HCT116 (cell line): ENCODE results near the gene ICA1. TPM values are rescaled to one million over a fixed set of nuclear protein-coding genes. Genes with fewer than 3 reads are reported as not detected.

Experiments
- ATAC-seq: fragments of 200-7000 bp; cut with Tn5 transposase; 2 replicates; pipeline ENCODE4 v1.9.1; 2020; ENCODE audit warnings: mild to moderate bottlenecking, moderate library complexity
- BruUV-seq: library from RNA; stranded (reverse); fragments of 400-500 nt; replicated peaks from 2 replicates; lab custom pipeline; 2021; lab: Mats Ljungman, UMichigan
- CTCF ChIA-PET: fragments of 300-600 bp; sonication (Branson Sonifier 250); formaldehyde crosslinking; loops from one replicate; lab custom pipeline; 2021; ENCODE audit warnings: antibody characterized with exemption; lab: Charles Lee
- POLR2A ChIA-PET: fragments of 300-600, 350-600 bp; sonication (Branson Sonifier 250); formaldehyde crosslinking; loops from one replicate; lab custom pipeline; 2021; ENCODE audit warnings: antibody characterized with exemption; lab: Charles Lee
- RAD21 ChIA-PET, 2 experiments: fragments of 300-600 bp; sonication (Branson Sonifier 250); formaldehyde crosslinking; loops; one replicate each; lab custom pipeline; 2023; ENCODE audit warnings: low total read pairs in 2 of 2; ENCODE audit not compliant: uncharacterized antibody in 2 of 2, unreplicated experiment in 2 of 2, low non-redundant PET in 1 of 2; lab: Charles Lee
- DNase-seq: peaks from one replicate; pipeline ENCODE4 v3.0.0-alpha.2; 2010; ENCODE audit warnings: low read depth, low spot score
- H2AFZ ChIP-seq: fragments of 200-600 bp; shearing (Covaris generic), sonication (generic); 2 replicates; pipeline ENCODE4 v1.6.1; 2017; ENCODE audit warnings: low read depth, mixed run types, mixed read lengths, antibody characterized with exemption, low read length; ENCODE audit not compliant: poor library complexity, severe bottlenecking
- H3K27ac ChIP-seq: 2 replicates; pipeline ENCODE4 v1.5.1; 2012; ENCODE audit warnings: low read depth, low read length
- H3K27me3 ChIP-seq: fragments of 200-600 bp; sonication (generic); 2 replicates; pipeline ENCODE4 v1.6.1; 2016; ENCODE audit warnings: mixed run types, low read length, mixed read lengths; ENCODE audit not compliant: insufficient read depth
- H3K36me3 ChIP-seq, 2 experiments: fragments of 200-500 bp in 1 of 2; fragments of 200-600 bp in 1 of 2; sonication (Bioruptor generic) in 1 of 2; sonication (generic) in 1 of 2; 2 replicates each; pipeline versions ENCODE4 v1.5.1 to v1.6.1; 2014 to 2016; ENCODE audit warnings: low read length in 2 of 2, inconsistent platforms in 1 of 2, mixed read lengths in 1 of 2, mixed run types in 1 of 2; ENCODE audit not compliant: insufficient read depth in 2 of 2, control insufficient read depth in 1 of 2
- H3K4me1 ChIP-seq, 2 experiments: fragments of 200-600 bp in 1 of 2; sonication (generic) in 1 of 2; 2 replicates each; pipeline versions ENCODE4 v1.5.1 to v1.6.1; 2012 to 2017; ENCODE audit warnings: low read length in 2 of 2, inconsistent platforms in 1 of 2, mild to moderate bottlenecking in 1 of 2, mixed read lengths in 1 of 2, mixed run types in 1 of 2, moderate library complexity in 1 of 2; ENCODE audit not compliant: insufficient read depth in 2 of 2, control insufficient read depth in 1 of 2
- H3K4me2 ChIP-seq: fragments of 200-600 bp; sonication (generic); 2 replicates; pipeline ENCODE4 v1.6.1; 2017; ENCODE audit warnings: mixed run types, low read length, mixed read lengths
- H3K4me3 ChIP-seq, 2 experiments: fragments of 200-600 bp in 1 of 2; sonication (generic) in 1 of 2; replicated peaks in 1 of 2; 2 replicates each; pipeline ENCODE4 v1.5.1; 2011 to 2016; ENCODE audit warnings: low read length in 2 of 2, control low read depth in 1 of 2, low read depth in 1 of 2, mild to moderate bottlenecking in 1 of 2, mixed read lengths in 1 of 2, mixed run types in 1 of 2
- H3K79me2 ChIP-seq: fragments of 200-600 bp; sonication (generic); 2 replicates; pipeline ENCODE4 v1.6.1; 2017; ENCODE audit warnings: mild to moderate bottlenecking, mixed run types, low read length, moderate library complexity, mixed read lengths; ENCODE audit not compliant: insufficient read depth
- H3K9ac ChIP-seq: fragments of 200-600 bp; sonication (generic); 2 replicates; pipeline ENCODE4 v1.6.1; 2016; ENCODE audit warnings: low read length, mixed read lengths
- H3K9me2 ChIP-seq: fragments of 200-600 bp; sonication (generic), shearing (Covaris generic); 2 replicates; pipeline ENCODE4 v1.6.1; 2017; ENCODE audit warnings: mixed run types, mild to moderate bottlenecking, moderate library complexity; ENCODE audit not compliant: insufficient read depth
- H3K9me3 ChIP-seq, 2 experiments: fragments of 200-500 bp in 1 of 2; fragments of 200-600 bp in 1 of 2; sonication (Bioruptor generic) in 1 of 2; sonication (generic) in 1 of 2; 2 replicates each; pipeline ENCODE4 v1.6.1; 2014 to 2017; ENCODE audit warnings: low read length in 2 of 2, mixed read lengths in 2 of 2, inconsistent platforms in 1 of 2, low read depth in 1 of 2, mild to moderate bottlenecking in 1 of 2, mixed run types in 1 of 2, moderate library complexity in 1 of 2; ENCODE audit not compliant: control insufficient read depth in 1 of 2, insufficient read depth in 1 of 2
- H4K20me1 ChIP-seq: fragments of 200-600 bp; sonication (generic), shearing (Covaris generic); 2 replicates; pipeline ENCODE4 v1.6.1; 2017; ENCODE audit warnings: mixed run types, mild to moderate bottlenecking, moderate library complexity; ENCODE audit not compliant: insufficient read depth
- CBX3 ChIP-seq: IDR thresholded peaks from 2 replicates; pipeline ENCODE4 v1.6.1; 2012; ENCODE audit warnings: low read depth
- EGR1 ChIP-seq: IDR thresholded peaks from 2 replicates; pipeline ENCODE4 v1.6.1; 2012; ENCODE audit warnings: low read depth
- ELF1 ChIP-seq: IDR thresholded peaks from 2 replicates; pipeline ENCODE4 v1.6.1; 2012; ENCODE audit warnings: low read depth, borderline replicate concordance
- EZH2 ChIP-seq: fragments of 200-600 bp; sonication (generic); IDR thresholded peaks from 2 replicates; pipeline ENCODE4 v1.6.1; 2017; ENCODE audit warnings: antibody characterized with exemption, mixed run types
- EZH2phosphoT487 ChIP-seq: fragments of 200-600 bp; IDR thresholded peaks from 2 replicates; pipeline ENCODE4 v1.6.1; 2018; ENCODE audit warnings: antibody characterized with exemption, borderline replicate concordance
- FOSL1 ChIP-seq: IDR thresholded peaks from 2 replicates; pipeline ENCODE4 v1.6.1; 2012; ENCODE audit warnings: low read depth
- JUND ChIP-seq: IDR thresholded peaks from 2 replicates; pipeline ENCODE4 v1.6.1; 2012
- POLR2A ChIP-seq: IDR thresholded peaks from 2 replicates; pipeline ENCODE4 v1.7.0; 2011; ENCODE audit warnings: borderline replicate concordance; ENCODE audit not compliant: insufficient read depth, insufficient read length; ENCODE audit errors: extremely low read depth
- POLR2AphosphoS5 ChIP-seq: IDR thresholded peaks from 2 replicates; pipeline ENCODE4 v1.6.1; 2011; ENCODE audit warnings: mild to moderate bottlenecking, low read depth, low read length, moderate library complexity
- RAD21 ChIP-seq: IDR thresholded peaks from 2 replicates; pipeline ENCODE4 v1.6.1; 2012; ENCODE audit warnings: low read depth, mild to moderate bottlenecking
- SIN3A ChIP-seq: IDR thresholded peaks from 2 replicates; pipeline ENCODE4 v1.6.1; 2012; ENCODE audit warnings: low read depth
- SP1 ChIP-seq: IDR thresholded peaks from 2 replicates; pipeline ENCODE4 v1.6.1; 2012; ENCODE audit warnings: low read depth
- TCF7L2 ChIP-seq: IDR thresholded peaks from 2 replicates; pipeline ENCODE4 v1.7.0; 2011; ENCODE audit warnings: borderline replicate concordance, inconsistent platforms; ENCODE audit not compliant: insufficient read depth, insufficient read length; ENCODE audit errors: extremely low read depth
- YY1 ChIP-seq: IDR thresholded peaks from 2 replicates; pipeline ENCODE4 v1.6.1; 2011; ENCODE audit warnings: low read length, low read depth, moderate library complexity, mild to moderate bottlenecking; ENCODE audit not compliant: insufficient replicate concordance; ENCODE audit errors: extremely low read depth
- ZFX ChIP-seq: fragments of 450-650 bp; IDR thresholded peaks from 2 replicates; pipeline ENCODE4 v1.6.1; 2017
- ZNF274 ChIP-seq: fragments of 200-500 bp; sonication (Bioruptor generic); IDR thresholded peaks from 2 replicates; pipeline ENCODE4 v1.6.1; 2014; ENCODE audit warnings: mild to moderate bottlenecking, low read depth, low read length, inconsistent platforms
- intact Hi-C: fragments of 100-400 bp; cut with micrococcal nuclease; formaldehyde crosslinking; loops from 2 replicates; pipeline ENCODE4 v1.10.0; 2022
- total RNA-seq: library from RNA; stranded (reverse); gene quantifications from one replicate; pipeline ENCODE4 v1.2.1, GENCODE V29; 2021; ENCODE audit not compliant: unreplicated experiment
- TF ChIP-seq, protein P1 (sequence below): IDR thresholded peaks from 2 replicates; pipeline ENCODE4 v1.6.1; 2011; ENCODE audit warnings: mild to moderate bottlenecking, low read length, moderate library complexity; ENCODE audit not compliant: insufficient replicate concordance; ENCODE audit errors: extremely low read depth
- TF ChIP-seq, protein P2 (sequence below): IDR thresholded peaks from 2 replicates; pipeline ENCODE4 v1.6.1; 2012; ENCODE audit warnings: low read depth
- TF ChIP-seq, protein P3 (sequence below): IDR thresholded peaks from 2 replicates; pipeline ENCODE4 v1.6.1; 2012
- TF ChIP-seq, protein P4 (sequence below), 3 experiments: fragments of 200-600 bp in 1 of 3; sonication (generic) in 1 of 3; IDR thresholded peaks in 2 of 3; conservative IDR thresholded peaks in 1 of 3; 2 replicates each; pipeline ENCODE4 v1.5.1; 2012 to 2017; ENCODE audit warnings: low read depth in 2 of 3, low read length in 2 of 3, antibody characterized with exemption in 1 of 3, borderline replicate concordance in 1 of 3, control low read depth in 1 of 3, mild to moderate bottlenecking in 1 of 3, mixed read lengths in 1 of 3, mixed run types in 1 of 3, moderate library complexity in 1 of 3; ENCODE audit not compliant: insufficient read depth in 1 of 3

Gene ICA1
- total RNA-seq, 1 experiment from 2014 or later = 16.4 TPM

DNA sequence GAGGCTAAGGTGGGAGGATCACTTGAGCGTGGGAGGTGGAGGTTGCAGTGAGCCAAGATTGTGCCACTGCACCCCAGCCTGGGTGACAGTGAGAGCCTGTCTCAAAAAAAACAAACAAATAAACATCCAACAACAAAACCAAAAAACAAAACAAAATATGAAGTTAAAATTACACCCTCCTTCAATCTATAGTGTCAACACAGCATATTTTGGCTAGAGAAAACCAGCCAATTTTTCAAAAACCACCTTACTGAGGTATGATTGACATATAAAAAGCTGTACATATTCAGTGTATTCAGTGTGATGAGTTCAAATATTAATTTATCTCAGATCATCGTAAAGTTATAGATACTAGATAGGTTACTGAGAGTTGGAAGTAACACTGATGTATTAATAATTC, 102.4 kb downstream of the ICA1 start:
- no peaks in the 10 kb centered on the region for H3K9me3 ChIP-seq
- H4K20me1 ChIP-seq = no peaks in the 10 kb centered on the region
- H3K79me2 ChIP-seq = no peaks in the 10 kb centered on the region
- intact Hi-C loops = no loop called here
- BruUV-seq = no TSS peak
- H3K9me2 ChIP-seq = no peaks in the 10 kb centered on the region
- H2AFZ ChIP-seq = no peak overlapping the region
- CTCF ChIA-PET = no interaction called here
- DNase-seq (no peak), ATAC-seq (no peak)
- no peak overlapping the region for H3K4me2 ChIP-seq
- H3K4me1 ChIP-seq = no peaks in the 10 kb centered on the region
- TF ChIP-seq, protein P1, sequence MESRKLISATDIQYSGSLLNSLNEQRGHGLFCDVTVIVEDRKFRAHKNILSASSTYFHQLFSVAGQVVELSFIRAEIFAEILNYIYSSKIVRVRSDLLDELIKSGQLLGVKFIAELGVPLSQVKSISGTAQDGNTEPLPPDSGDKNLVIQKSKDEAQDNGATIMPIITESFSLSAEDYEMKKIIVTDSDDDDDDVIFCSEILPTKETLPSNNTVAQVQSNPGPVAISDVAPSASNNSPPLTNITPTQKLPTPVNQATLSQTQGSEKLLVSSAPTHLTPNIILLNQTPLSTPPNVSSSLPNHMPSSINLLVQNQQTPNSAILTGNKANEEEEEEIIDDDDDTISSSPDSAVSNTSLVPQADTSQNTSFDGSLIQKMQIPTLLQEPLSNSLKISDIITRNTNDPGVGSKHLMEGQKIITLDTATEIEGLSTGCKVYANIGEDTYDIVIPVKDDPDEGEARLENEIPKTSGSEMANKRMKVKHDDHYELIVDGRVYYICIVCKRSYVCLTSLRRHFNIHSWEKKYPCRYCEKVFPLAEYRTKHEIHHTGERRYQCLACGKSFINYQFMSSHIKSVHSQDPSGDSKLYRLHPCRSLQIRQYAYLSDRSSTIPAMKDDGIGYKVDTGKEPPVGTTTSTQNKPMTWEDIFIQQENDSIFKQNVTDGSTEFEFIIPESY = no peak
- TF ChIP-seq ZFX (no peak), POLR2AphosphoS5 (no peak), CBX3 (no peak), JUND (no peak), SP1 (no peak), ELF1 (no peak), EGR1 (no peak), TCF7L2 (no peak), FOSL1 (no peak), EZH2phosphoT487 (no peak), EZH2 (no peak), SIN3A (no peak), YY1 (no peak), RAD21 (no peak), ZNF274 (no peak), POLR2A (no peak)
- TF ChIP-seq, protein P2, sequence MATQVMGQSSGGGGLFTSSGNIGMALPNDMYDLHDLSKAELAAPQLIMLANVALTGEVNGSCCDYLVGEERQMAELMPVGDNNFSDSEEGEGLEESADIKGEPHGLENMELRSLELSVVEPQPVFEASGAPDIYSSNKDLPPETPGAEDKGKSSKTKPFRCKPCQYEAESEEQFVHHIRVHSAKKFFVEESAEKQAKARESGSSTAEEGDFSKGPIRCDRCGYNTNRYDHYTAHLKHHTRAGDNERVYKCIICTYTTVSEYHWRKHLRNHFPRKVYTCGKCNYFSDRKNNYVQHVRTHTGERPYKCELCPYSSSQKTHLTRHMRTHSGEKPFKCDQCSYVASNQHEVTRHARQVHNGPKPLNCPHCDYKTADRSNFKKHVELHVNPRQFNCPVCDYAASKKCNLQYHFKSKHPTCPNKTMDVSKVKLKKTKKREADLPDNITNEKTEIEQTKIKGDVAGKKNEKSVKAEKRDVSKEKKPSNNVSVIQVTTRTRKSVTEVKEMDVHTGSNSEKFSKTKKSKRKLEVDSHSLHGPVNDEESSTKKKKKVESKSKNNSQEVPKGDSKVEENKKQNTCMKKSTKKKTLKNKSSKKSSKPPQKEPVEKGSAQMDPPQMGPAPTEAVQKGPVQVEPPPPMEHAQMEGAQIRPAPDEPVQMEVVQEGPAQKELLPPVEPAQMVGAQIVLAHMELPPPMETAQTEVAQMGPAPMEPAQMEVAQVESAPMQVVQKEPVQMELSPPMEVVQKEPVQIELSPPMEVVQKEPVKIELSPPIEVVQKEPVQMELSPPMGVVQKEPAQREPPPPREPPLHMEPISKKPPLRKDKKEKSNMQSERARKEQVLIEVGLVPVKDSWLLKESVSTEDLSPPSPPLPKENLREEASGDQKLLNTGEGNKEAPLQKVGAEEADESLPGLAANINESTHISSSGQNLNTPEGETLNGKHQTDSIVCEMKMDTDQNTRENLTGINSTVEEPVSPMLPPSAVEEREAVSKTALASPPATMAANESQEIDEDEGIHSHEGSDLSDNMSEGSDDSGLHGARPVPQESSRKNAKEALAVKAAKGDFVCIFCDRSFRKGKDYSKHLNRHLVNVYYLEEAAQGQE = no peak
- TF ChIP-seq, protein P3, sequence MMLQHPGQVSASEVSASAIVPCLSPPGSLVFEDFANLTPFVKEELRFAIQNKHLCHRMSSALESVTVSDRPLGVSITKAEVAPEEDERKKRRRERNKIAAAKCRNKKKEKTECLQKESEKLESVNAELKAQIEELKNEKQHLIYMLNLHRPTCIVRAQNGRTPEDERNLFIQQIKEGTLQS = no peak
- TF ChIP-seq, protein P4, sequence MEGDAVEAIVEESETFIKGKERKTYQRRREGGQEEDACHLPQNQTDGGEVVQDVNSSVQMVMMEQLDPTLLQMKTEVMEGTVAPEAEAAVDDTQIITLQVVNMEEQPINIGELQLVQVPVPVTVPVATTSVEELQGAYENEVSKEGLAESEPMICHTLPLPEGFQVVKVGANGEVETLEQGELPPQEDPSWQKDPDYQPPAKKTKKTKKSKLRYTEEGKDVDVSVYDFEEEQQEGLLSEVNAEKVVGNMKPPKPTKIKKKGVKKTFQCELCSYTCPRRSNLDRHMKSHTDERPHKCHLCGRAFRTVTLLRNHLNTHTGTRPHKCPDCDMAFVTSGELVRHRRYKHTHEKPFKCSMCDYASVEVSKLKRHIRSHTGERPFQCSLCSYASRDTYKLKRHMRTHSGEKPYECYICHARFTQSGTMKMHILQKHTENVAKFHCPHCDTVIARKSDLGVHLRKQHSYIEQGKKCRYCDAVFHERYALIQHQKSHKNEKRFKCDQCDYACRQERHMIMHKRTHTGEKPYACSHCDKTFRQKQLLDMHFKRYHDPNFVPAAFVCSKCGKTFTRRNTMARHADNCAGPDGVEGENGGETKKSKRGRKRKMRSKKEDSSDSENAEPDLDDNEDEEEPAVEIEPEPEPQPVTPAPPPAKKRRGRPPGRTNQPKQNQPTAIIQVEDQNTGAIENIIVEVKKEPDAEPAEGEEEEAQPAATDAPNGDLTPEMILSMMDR (IDR thresholded peaks at IDR 0.05 in 2 of 3, conservative IDR thresholded peaks at IDR 0.05 in 1 of 3; ENCODE audit: borderline replicate concordance in 1 of 3, insufficient read depth in 1 of 3, low read depth in 2 of 3, low read length in 2 of 3) = no peak
- no peak overlapping the region for H3K9ac ChIP-seq
- no peaks in the 10 kb centered on the region for H3K27me3 ChIP-seq
- no peaks in the 10 kb centered on the region for H3K36me3 ChIP-seq
- POLR2A ChIA-PET = no interaction called here
- H3K27ac ChIP-seq = no peak overlapping the region
- RAD21 ChIA-PET = no interaction called here
- H3K4me3 ChIP-seq = no peak overlapping the region
